ENCODE results near the gene SLC27A2.

SLC27A2 gene

DNA sequence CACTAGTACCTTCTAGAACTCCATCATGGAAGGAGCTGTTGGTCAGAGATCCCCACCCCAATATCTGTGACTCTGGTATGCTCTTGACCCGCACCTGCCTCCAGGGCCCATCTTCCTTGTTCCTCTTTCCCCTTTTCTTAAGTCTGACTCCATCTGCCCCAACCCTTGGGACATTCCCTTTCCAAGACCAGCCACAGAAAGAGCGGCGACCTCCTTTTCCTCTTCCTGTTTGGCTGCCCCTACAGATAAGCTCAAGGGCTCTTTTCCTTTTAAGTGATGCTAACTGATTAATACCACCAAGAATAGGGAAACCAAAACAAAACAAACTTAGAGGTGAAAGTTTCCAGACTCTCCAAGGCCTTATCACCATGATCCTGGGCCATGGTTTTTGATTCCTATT, 41.0 kb upstream of the SLC27A2 start:
- no peak for DNase-seq (ENCODE audit: extremely low read depth, low read depth)
- TF ChIP-seq, protein P1, sequence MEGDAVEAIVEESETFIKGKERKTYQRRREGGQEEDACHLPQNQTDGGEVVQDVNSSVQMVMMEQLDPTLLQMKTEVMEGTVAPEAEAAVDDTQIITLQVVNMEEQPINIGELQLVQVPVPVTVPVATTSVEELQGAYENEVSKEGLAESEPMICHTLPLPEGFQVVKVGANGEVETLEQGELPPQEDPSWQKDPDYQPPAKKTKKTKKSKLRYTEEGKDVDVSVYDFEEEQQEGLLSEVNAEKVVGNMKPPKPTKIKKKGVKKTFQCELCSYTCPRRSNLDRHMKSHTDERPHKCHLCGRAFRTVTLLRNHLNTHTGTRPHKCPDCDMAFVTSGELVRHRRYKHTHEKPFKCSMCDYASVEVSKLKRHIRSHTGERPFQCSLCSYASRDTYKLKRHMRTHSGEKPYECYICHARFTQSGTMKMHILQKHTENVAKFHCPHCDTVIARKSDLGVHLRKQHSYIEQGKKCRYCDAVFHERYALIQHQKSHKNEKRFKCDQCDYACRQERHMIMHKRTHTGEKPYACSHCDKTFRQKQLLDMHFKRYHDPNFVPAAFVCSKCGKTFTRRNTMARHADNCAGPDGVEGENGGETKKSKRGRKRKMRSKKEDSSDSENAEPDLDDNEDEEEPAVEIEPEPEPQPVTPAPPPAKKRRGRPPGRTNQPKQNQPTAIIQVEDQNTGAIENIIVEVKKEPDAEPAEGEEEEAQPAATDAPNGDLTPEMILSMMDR (IDR thresholded peaks at IDR 0.05; ENCODE audit: low read depth, low read length), result no peak

DNA sequence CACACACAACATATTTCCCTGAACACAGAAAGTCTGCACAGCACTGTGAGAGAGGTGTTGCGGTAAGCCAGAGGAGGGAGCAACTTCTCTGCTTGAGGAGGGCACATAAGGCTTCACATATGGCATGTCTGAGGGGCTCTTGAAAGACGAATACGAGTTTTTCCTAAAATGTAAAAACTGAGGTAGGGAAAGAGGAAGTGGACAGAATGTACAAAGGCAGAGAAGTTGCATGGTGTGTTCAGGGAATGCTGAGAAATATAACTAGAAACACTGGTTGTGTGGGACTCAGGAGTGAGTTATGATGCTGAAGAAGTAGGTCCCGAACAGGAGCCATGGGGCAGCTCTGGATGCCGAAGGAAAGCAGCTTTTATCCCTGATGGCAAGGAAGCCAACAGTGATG, 40.1 kb upstream of the SLC27A2 start:
- TF ChIP-seq, protein P1 (IDR thresholded peaks at IDR 0.05; ENCODE audit: low read depth, low read length), result no peak
- no peak for DNase-seq (ENCODE audit: extremely low read depth, low read depth)

DNA sequence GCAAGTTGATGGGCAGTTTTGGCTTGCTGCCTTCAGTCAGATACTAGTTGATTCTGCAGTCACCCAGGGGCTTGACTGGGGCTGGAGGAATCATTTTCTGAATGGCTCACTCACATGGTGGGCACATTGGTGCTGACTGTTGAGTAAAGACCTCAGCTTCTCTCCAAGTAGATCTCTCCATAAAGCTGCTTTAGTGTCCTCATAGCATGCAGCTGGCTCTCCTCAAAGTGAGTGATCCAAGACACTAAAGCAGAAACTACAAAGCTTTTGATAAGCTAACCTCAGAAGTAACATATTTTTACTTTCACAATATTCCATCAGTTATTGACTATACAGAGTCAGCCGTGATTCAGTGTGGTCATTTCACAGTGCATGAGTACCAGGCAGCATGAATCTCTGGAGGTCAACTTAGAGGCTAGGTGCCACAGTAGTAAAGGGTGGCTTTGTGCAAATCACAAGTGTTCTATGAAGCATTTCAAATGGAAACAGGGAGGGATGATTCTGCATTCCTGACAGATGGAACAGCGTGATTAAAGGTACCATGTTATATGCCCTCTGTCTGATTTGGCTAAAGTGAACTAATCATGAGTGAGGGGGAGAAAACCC, 38.6 kb upstream of the SLC27A2 start:
- TF ChIP-seq, protein P1 (IDR thresholded peaks at IDR 0.05; ENCODE audit: low read depth, low read length), result no peak
- no peak for DNase-seq (ENCODE audit: extremely low read depth, low read depth)

DNA sequence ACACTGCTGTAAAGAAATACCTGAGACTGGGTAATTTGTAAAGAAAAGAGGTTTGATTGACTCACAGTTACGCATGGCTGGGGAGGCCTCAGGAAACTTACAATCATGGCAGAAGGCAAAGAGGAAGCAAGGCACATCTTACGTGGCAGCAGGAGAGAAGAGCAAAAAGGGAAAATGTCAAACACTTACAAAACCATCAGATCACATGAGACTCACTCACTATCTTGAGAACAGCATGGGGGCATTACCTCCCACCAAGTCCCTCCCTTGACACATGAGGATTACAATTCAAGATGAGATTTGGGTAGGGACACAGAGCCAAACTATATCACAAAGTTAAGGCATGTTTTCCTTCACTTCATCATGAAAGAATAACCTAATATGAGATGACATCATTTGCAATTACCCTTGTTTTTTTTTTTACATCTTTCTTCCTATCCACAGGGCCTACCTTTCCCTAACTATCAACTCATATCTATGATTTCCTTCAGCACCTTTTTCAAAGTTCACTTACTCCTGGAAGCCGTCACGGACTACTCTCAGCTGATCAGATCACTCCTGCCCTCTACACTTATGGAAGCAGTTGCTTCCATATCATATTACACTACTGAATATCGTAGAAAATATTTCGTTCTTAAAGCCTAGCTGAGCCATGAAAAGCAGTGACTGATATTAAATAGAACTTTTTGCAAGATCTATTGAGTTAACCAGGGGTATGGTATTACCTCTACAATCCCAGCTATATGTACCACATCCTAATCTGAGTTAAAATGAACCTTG, 37.5 kb upstream of the SLC27A2 start:
- DNase-seq (ENCODE audit: extremely low read depth, low read depth), result no peak
- TF ChIP-seq, protein P1 (IDR thresholded peaks at IDR 0.05; ENCODE audit: low read depth, low read length), result no peak

DNA sequence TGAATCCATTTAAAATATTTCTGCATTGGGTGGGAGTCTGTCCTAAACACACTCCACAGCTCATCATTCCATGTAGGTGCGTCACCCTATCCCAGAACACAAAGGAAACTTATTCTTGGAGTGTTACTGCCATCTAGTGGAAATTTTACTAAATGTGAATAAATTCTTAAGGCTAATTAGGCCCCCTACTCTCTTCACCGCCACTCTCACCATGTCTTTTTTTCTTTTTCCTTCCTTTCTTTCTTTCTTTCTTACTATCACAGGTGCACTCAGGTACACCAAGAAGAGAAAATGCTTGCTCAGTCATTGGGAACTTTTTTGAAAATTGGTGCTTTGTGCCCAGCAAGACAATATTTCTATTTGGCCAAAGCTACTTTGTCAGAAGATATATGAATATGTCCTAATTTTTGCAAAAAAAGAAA, 36.5 kb upstream of the SLC27A2 start:
- peak; percentile 40 for DNase-seq (ENCODE audit: extremely low read depth, low read depth)
- TF ChIP-seq, protein P1 (IDR thresholded peaks at IDR 0.05; ENCODE audit: low read depth, low read length), result peak; percentile 17

DNA sequence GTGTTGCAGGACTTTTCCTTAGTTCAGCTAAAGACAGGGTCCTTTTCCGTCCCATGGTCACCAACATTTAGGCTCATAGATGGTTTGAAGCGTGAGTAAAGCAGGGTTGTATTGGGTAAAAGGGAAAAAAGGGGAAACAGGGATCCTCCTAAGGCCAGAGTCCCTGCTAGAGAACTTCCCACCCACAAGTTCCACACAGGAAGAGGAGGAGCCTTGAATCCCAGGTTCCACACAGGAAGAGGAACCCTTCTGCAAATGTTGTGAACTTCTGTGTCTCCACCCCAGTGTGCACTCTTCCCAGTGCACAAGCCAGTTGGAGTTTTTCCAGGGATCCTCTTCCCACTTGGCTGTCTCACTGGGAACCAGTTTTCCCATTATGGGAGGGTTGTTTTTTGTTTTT, 35.4 kb upstream of the SLC27A2 start:
- TF ChIP-seq, protein P1 (IDR thresholded peaks at IDR 0.05; ENCODE audit: low read depth, low read length), result no peak
- no peak for DNase-seq (ENCODE audit: extremely low read depth, low read depth)

DNA sequence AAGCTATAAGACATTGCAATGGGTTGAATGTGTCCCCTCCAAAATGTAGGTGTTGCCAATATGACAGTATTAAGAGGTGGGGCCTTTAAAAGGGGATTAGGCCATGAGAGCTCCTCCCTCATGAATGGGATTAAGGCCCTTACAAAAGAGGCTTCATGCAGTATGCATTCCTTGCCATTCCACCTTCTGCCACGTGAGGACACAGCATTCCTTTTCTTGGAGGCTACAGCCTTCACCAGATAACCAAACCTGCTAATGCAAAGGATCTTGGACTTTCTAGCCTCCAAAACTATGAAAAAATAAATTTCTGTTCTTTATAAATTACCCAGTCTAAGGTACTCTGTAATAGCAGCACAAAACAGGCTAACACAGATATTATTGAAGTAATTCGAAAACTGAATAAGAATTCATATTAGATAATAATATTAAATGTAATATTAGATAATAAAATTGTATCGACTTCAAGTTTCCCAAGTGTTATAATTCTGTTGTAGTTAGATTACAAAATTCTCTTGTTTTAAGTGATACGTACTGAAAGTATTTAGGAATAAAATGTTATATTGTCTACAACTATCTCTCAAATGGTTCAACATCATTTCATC, 33.5 kb upstream of the SLC27A2 start:
- DNase-seq (ENCODE audit: extremely low read depth, low read depth), result peak; percentile 22
- TF ChIP-seq, protein P1 (IDR thresholded peaks at IDR 0.05; ENCODE audit: low read depth, low read length), result peak; percentile 66
